Posterior vena cava (tissue), 2 donors: ENCODE data around the gene SLC13A5. TPM values are rescaled to one million over a fixed set of nuclear protein-coding genes. Genes with fewer than 3 reads are reported as not detected.

Source experiments
- DNase-seq: peaks from one replicate; pipeline ENCODE4 v3.0.0-alpha.2; 2020; ENCODE audit warnings: low spot score
- intact Hi-C, 2 donors: fragments of 100-400 bp; cut with DNase I; formaldehyde crosslinking; loops; one replicate each; pipeline versions ENCODE4 v1.14.1 to v1.14.2; 2022 to 2023
- total RNA-seq, 2 donors: library from RNA; stranded (reverse); fragmentation: NEBNext Ultra II Directional; extraction: Animal tissue kit (Norgen Biotek cat#: 25700); gene quantifications; one replicate each; pipeline ENCODE4 v1.2.1, GENCODE V29; 2021
- donor health status: DM: yes; HTN: yes; CAD: no.
- donor health status: DM: yes; HTN: yes; CAD: no.

SLC13A5 gene
- total RNA-seq, 2 donors from 2014 or later, result 0.10 TPM; not detected in 1

GRCh38 chr17:6651354-6651918, 61.7 kb downstream of the SLC13A5 start, which contains the start of the genes C17orf100 and MED31:
Gene C17orf100 (plus strand): TSS chr17:6651762. CDS start chr17:6651914, 152 bp downstream.
Gene MED31 (minus strand): TSS chr17:6651605. CDS start chr17:6651528, 77 bp downstream.
- intact Hi-C loops, result no loop called here

GRCh38 chr17:6648181-6648580, 65.0 kb downstream of the SLC13A5 start:
- intact Hi-C loops, result loop anchor here in 1 of 2 donors (10.0 kb wide), 1 partner anchor 173 kb away; no protein-coding TSS in a partner anchor

More at GRCh38 chr17:6651354-6651918, 61.7 kb downstream of the SLC13A5 start, which contains the start of the genes C17orf100 and MED31:
- DNase-seq, result peak; percentile 98

GRCh38 chr17:6643451-6644125, 69.6 kb downstream of the SLC13A5 start:
- intact Hi-C loops, result loop anchor here in 1 of 2 donors (10.0 kb wide), 1 partner anchor 169 kb away; no protein-coding TSS in a partner anchor
- DNase-seq, result no peak

More at GRCh38 chr17:6648181-6648580, 65.0 kb downstream of the SLC13A5 start:
- no peak for DNase-seq

- DNase-seq, result no peak
- intact Hi-C loops, result loop anchor here in 1 of 2 donors (10.0 kb wide), 1 partner anchor 168 kb away; no protein-coding TSS in a partner anchor
Measured at GRCh38 chr17:6642592-6642991, 70.6 kb downstream of the SLC13A5 start.

- no peak for DNase-seq
- intact Hi-C loops, result loop anchor here in 1 of 2 donors (10.0 kb wide), 1 partner anchor 167 kb away; no protein-coding TSS in a partner anchor
Measured at GRCh38 chr17:6641247-6641863, 71.8 kb downstream of the SLC13A5 start.

GRCh38 chr17:6640536-6641246, 72.5 kb downstream of the SLC13A5 start, which contains the start of the genes KIAA0753 and TXNDC17:
Gene KIAA0753 (minus strand): TSS chr17:6640711. CDS start chr17:6635103, 5,608 bp downstream.
Gene TXNDC17 (plus strand): TSS chr17:6641060. CDS start chr17:6641083, 23 bp downstream.
- peak; percentile 98 for DNase-seq
- intact Hi-C loops, result loop anchor here in 1 of 2 donors (10.0 kb wide), 1 partner anchor 166 kb away; no protein-coding TSS in a partner anchor

- peak; percentile 90 for DNase-seq
- intact Hi-C loops, result loop anchor here (10.0 kb wide), 1 partner anchor 165 kb away; no protein-coding TSS in a partner anchor
Measured at GRCh38 chr17:6639586-6640535, 73.3 kb downstream of the SLC13A5 start.

GRCh38 chr17:6639014-6639585, 74.1 kb downstream of the SLC13A5 start:
- DNase-seq, result no peak
- intact Hi-C loops, result loop anchor here in 1 of 2 donors (10.0 kb wide), 1 partner anchor 164 kb away; no protein-coding TSS in a partner anchor

- DNase-seq, result peak; percentile 81
- intact Hi-C loops, result loop anchor here in 1 of 2 donors (10.0 kb wide), 1 partner anchor 163 kb away; no protein-coding TSS in a partner anchor
Measured at GRCh38 chr17:6638046-6638908, 74.9 kb downstream of the SLC13A5 start.

GRCh38 chr17:6637458-6637840, 75.7 kb downstream of the SLC13A5 start:
- no peak for DNase-seq
- intact Hi-C loops, result loop anchor here in 1 of 2 donors (10.0 kb wide), 1 partner anchor 163 kb away; no protein-coding TSS in a partner anchor

GRCh38 chr17:6636616-6637457, 76.3 kb downstream of the SLC13A5 start:
- DNase-seq, result no peak
- intact Hi-C loops, result loop anchor here in 1 of 2 donors (10.0 kb wide), 1 partner anchor 162 kb away; no protein-coding TSS in a partner anchor

- intact Hi-C loops, result loop anchor here in 1 of 2 donors (10.0 kb wide), 1 partner anchor 161 kb away; no protein-coding TSS in a partner anchor
- no peak for DNase-seq
Measured at GRCh38 chr17:6636105-6636504, 77.1 kb downstream of the SLC13A5 start.
